ENCODE results near the gene MYBPC1.
A peak's percentile ranks its signal among the peaks of the same experiment; 100 is the strongest.

The MYBPC1 gene

GRCh38 chr12:101697930-101698799, 103.4 kb downstream of the MYBPC1 start:
- H3K9me3 ChIP-seq (ENCODE audit: control insufficient read depth, low read length): no peaks in the 10 kb centered on the region
- peak overlapping the region; percentile 93 for H3K9ac ChIP-seq (ENCODE audit: low read length)
- DNase-seq (ENCODE audit: low read depth): peak; percentile 67
- no peaks in the 10 kb centered on the region for H3K36me3 ChIP-seq (ENCODE audit: control insufficient read depth, insufficient read depth, low read length, severe bottlenecking)
- peak overlapping the region; percentile 85 for H3K4me3 ChIP-seq (ENCODE audit: low read length)
- H3K4me1 ChIP-seq (ENCODE audit: control insufficient read depth, insufficient read depth, low read length): peaks cover 35% of the 10 kb centered on the region
- no peaks in the 10 kb centered on the region for H3K27me3 ChIP-seq (replicated peaks; ENCODE audit: control insufficient read depth, insufficient read depth, low read length)

GRCh38 chr12:101698800-101699347, 104.1 kb downstream of the MYBPC1 start:
- H3K4me1 ChIP-seq (ENCODE audit: control insufficient read depth, insufficient read depth, low read length): peaks cover 35% of the 10 kb centered on the region
- no peaks in the 10 kb centered on the region for H3K27me3 ChIP-seq (replicated peaks; ENCODE audit: control insufficient read depth, insufficient read depth, low read length)
- H3K36me3 ChIP-seq (ENCODE audit: control insufficient read depth, insufficient read depth, low read length, severe bottlenecking): no peaks in the 10 kb centered on the region
- peak overlapping the region; percentile 93 for H3K9ac ChIP-seq (ENCODE audit: low read length)
- H3K4me3 ChIP-seq (ENCODE audit: low read length): peak overlapping the region; percentile 85
- H3K9me3 ChIP-seq (ENCODE audit: control insufficient read depth, low read length): no peaks in the 10 kb centered on the region
- peak; percentile 38 for DNase-seq (ENCODE audit: low read depth)

GRCh38 chr12:101700299-101700820, 105.6 kb downstream of the MYBPC1 start:
- Histone ChIP-seq H3K9ac (ENCODE audit: low read length) (no peak overlapping the region), H3K9me3 (ENCODE audit: control insufficient read depth, low read length) (no peaks in the 10 kb centered on the region), H3K36me3 (ENCODE audit: control insufficient read depth, insufficient read depth, low read length, severe bottlenecking) (no peaks in the 10 kb centered on the region), H3K4me3 (ENCODE audit: low read length) (no peak overlapping the region), H3K4me1 (ENCODE audit: control insufficient read depth, insufficient read depth, low read length) (peaks cover 35% of the 10 kb centered on the region), H3K27me3 (replicated peaks; ENCODE audit: control insufficient read depth, insufficient read depth, low read length) (no peaks in the 10 kb centered on the region)
- DNase-seq (ENCODE audit: low read depth): no peak

GRCh38 chr12:101703487-101703886, 108.7 kb downstream of the MYBPC1 start:
- Histone ChIP-seq H3K4me1 (ENCODE audit: control insufficient read depth, insufficient read depth, low read length) (peaks cover 20% of the 10 kb centered on the region), H3K27me3 (replicated peaks; ENCODE audit: control insufficient read depth, insufficient read depth, low read length) (no peaks in the 10 kb centered on the region), H3K9me3 (ENCODE audit: control insufficient read depth, low read length) (no peaks in the 10 kb centered on the region), H3K36me3 (ENCODE audit: control insufficient read depth, insufficient read depth, low read length, severe bottlenecking) (no peaks in the 10 kb centered on the region), H3K9ac (ENCODE audit: low read length) (no peak overlapping the region), H3K4me3 (ENCODE audit: low read length) (no peak overlapping the region)
- no peak for DNase-seq (ENCODE audit: low read depth)

GRCh38 chr12:101706403-101706802, 111.6 kb downstream of the MYBPC1 start:
- Histone ChIP-seq H3K27me3 (replicated peaks; ENCODE audit: control insufficient read depth, insufficient read depth, low read length) (no peaks in the 10 kb centered on the region), H3K9ac (ENCODE audit: low read length) (no peak overlapping the region), H3K9me3 (ENCODE audit: control insufficient read depth, low read length) (no peaks in the 10 kb centered on the region), H3K4me3 (ENCODE audit: low read length) (no peak overlapping the region), H3K4me1 (ENCODE audit: control insufficient read depth, insufficient read depth, low read length) (peaks cover 5% of the 10 kb centered on the region), H3K36me3 (ENCODE audit: control insufficient read depth, insufficient read depth, low read length, severe bottlenecking) (no peaks in the 10 kb centered on the region)
- DNase-seq (ENCODE audit: low read depth): no peak

- Histone ChIP-seq H3K36me3 (ENCODE audit: control insufficient read depth, insufficient read depth, low read length, severe bottlenecking) (no peaks in the 10 kb centered on the region), H3K4me3 (ENCODE audit: low read length) (no peak overlapping the region), H3K27me3 (replicated peaks; ENCODE audit: control insufficient read depth, insufficient read depth, low read length) (no peaks in the 10 kb centered on the region), H3K9ac (ENCODE audit: low read length) (no peak overlapping the region), H3K4me1 (ENCODE audit: control insufficient read depth, insufficient read depth, low read length) (peaks cover 5% of the 10 kb centered on the region), H3K9me3 (ENCODE audit: control insufficient read depth, low read length) (no peaks in the 10 kb centered on the region)
- DNase-seq (ENCODE audit: low read depth): no peak
Observed at GRCh38 chr12:101707131-101707782, 112.5 kb downstream of the MYBPC1 start.

GRCh38 chr12:101710288-101710687, 115.5 kb downstream of the MYBPC1 start:
- Histone ChIP-seq H3K4me3 (ENCODE audit: low read length) (no peak overlapping the region), H3K9me3 (ENCODE audit: control insufficient read depth, low read length) (no peaks in the 10 kb centered on the region), H3K4me1 (ENCODE audit: control insufficient read depth, insufficient read depth, low read length) (peaks cover 24% of the 10 kb centered on the region), H3K9ac (ENCODE audit: low read length) (no peak overlapping the region), H3K27me3 (replicated peaks; ENCODE audit: control insufficient read depth, insufficient read depth, low read length) (no peaks in the 10 kb centered on the region), H3K36me3 (ENCODE audit: control insufficient read depth, insufficient read depth, low read length, severe bottlenecking) (no peaks in the 10 kb centered on the region)
- no peak for DNase-seq (ENCODE audit: low read depth)

- H3K9me3 ChIP-seq (ENCODE audit: control insufficient read depth, low read length): no peaks in the 10 kb centered on the region
- H3K36me3 ChIP-seq (ENCODE audit: control insufficient read depth, insufficient read depth, low read length, severe bottlenecking): no peaks in the 10 kb centered on the region
- H3K4me3 ChIP-seq (ENCODE audit: low read length): peak overlapping the region; percentile 72
- no peaks in the 10 kb centered on the region for H3K27me3 ChIP-seq (replicated peaks; ENCODE audit: control insufficient read depth, insufficient read depth, low read length)
- H3K9ac ChIP-seq (ENCODE audit: low read length): peak overlapping the region; percentile 58
- peaks cover 34% of the 10 kb centered on the region for H3K4me1 ChIP-seq (ENCODE audit: control insufficient read depth, insufficient read depth, low read length)
- DNase-seq (ENCODE audit: low read depth): no peak
Observed at GRCh38 chr12:101713059-101713682, 118.4 kb downstream of the MYBPC1 start.

GRCh38 chr12:101713930-101714329, 119.2 kb downstream of the MYBPC1 start:
- Histone ChIP-seq H3K4me1 (ENCODE audit: control insufficient read depth, insufficient read depth, low read length) (peaks cover 34% of the 10 kb centered on the region), H3K4me3 (ENCODE audit: low read length) (peak overlapping the region; percentile 72), H3K36me3 (ENCODE audit: control insufficient read depth, insufficient read depth, low read length, severe bottlenecking) (peaks cover 2% of the 10 kb centered on the region), H3K27me3 (replicated peaks; ENCODE audit: control insufficient read depth, insufficient read depth, low read length) (no peaks in the 10 kb centered on the region), H3K9me3 (ENCODE audit: control insufficient read depth, low read length) (no peaks in the 10 kb centered on the region), H3K9ac (ENCODE audit: low read length) (peak overlapping the region; percentile 58)
- no peak for DNase-seq (ENCODE audit: low read depth)

GRCh38 chr12:101714877-101715444, 120.2 kb downstream of the MYBPC1 start:
- DNase-seq (ENCODE audit: low read depth): no peak
- no peak overlapping the region for H3K9ac ChIP-seq (ENCODE audit: low read length)
- no peak overlapping the region for H3K4me3 ChIP-seq (ENCODE audit: low read length)

More at GRCh38 chr12:101714877-101715444, 120.2 kb downstream of the MYBPC1 start:
- Histone ChIP-seq H3K9me3 (ENCODE audit: control insufficient read depth, low read length) (no peaks in the 10 kb centered on the region), H3K27me3 (replicated peaks; ENCODE audit: control insufficient read depth, insufficient read depth, low read length) (no peaks in the 10 kb centered on the region), H3K4me1 (ENCODE audit: control insufficient read depth, insufficient read depth, low read length) (peaks cover 34% of the 10 kb centered on the region), H3K36me3 (ENCODE audit: control insufficient read depth, insufficient read depth, low read length, severe bottlenecking) (peaks cover 2% of the 10 kb centered on the region)

Data from adipocyte (in vitro differentiated cells).